Anterior cingulate cortex (tissue), 58 donors: Measurements from ENCODE around the gene BCOR.

Experiments
- DNase-seq, 58 donors: peaks; one replicate each; lab custom pipeline; 2025; lab: John Stamatoyannopoulos, UW

The BCOR gene

DNA sequence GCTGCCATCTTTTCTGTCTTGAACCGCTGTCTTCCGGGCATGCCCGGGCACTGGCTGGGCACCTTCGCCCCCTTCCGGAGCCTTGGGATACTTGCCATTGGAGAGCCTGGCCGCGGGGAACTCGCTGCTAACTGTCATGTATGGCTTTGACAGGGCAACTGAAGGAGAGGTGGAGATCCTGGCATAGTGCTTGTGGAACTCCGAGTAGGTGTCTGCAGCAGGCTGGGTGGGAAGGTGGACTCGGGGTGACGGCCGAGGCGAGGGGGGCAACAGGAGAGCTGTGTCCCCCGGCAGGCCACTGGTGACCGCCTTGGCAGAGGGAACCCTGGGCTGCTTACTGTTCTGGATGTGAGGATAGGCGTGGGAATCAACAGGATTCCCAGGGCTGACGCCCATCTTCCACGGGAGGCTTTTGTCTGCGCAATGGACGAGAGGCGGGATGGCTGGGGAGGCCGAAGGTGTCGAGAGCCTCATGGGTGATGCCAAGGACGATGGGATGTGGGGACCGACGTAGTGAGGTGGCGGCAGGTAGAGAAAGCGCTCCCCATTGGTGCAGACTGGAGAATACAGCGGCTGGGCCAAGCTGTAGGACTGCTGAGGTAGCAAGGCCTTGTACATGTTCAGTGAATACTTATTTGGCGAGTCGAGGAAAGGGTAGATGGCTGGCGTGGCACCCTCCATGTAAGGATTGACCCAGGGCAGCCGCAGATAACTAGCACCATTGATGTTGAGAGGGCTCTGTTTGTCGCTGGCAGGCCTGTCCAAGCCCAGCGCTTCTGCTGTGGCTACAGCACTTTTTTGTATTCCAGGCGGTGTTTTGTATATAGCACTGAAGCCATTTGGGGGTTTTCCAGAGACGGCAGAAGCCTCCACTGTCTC is 23.4 kb downstream of the BCOR start:
- DNase-seq: no peak

GRCh38 chrX:40073439-40074054 is 24.2 kb downstream of the BCOR start:
- DNase-seq: no peak

GRCh38 chrX:40072246-40072645 is 25.5 kb downstream of the BCOR start:
- DNase-seq: no peak

DNA sequence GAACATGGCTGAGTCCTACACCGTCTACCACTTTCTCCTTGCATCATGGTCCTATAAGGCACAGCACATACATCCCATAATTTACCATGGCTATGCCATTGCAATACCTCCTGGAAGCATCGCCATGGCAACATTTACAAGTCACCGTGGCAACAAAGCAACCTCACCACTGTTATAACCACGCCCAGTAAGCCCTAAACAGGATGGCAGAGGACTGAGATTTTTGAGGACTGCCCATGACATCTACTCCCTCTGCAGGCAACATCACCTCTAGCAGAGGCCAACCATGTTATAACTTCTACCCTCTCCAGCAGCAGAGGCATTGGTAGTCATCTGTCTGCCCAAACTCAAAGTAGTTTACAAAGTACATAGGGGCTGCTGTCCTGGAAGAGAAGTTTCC is 29.7 kb downstream of the BCOR start:
- no peak for DNase-seq

DNA sequence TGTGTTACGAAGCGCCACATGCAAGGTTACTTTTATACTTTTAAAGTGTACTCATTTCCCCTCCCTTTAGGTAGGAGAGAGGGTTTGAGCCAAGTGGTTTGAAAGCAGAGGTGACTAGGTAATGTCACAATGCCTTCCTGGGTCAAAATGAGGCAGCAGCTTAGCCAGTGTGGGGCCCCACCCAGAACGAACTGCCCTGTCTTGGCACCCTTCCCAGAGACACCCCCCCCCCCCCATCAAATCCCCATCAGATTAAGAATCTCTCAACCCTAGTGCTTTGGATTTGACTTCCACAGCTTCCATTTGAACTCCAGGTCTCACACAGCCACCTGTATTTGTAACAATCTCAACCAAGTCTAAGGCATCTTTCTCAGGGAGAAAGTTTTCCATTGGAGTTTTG is 31.1 kb downstream of the BCOR start:
- no peak for DNase-seq

DNA sequence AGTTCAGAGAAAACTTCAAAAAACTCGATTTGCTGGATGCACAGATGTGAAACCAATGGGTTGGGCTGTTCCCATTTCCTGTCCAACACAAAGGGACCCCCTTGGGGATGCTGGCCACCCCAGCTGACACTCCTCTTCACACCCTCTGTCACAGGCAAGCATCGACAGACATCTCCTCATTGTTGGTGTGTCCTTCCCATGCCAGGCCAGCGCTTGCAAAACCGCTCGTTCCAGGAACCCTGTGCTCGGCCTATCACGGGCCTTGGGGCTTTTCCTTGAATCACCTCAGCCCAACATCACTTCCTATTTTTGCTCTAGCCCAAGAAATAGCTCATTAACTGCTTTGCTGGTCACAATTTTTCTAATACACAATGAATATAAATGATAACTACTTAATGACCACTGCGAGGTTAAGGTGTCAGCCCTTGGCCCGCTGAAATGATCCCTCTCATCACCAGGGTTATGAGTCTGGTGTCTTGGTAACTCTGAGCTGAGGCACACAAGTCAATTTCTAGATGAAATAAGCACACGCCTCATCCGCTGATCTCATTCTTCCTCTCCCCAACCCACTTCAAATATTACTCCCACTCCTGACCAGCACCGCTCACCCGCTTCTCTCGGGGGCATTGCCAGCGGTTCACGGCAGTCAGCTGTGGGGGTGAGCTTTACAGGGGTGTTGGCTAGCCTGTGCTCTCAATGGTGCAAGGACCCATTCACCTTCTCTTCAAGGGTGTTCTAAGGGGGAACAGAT is 32.3 kb downstream of the BCOR start:
- no peak for DNase-seq

GRCh38 chrX:40064055-40064597 is 33.6 kb downstream of the BCOR start:
- no peak for DNase-seq

GRCh38 chrX:40063555-40063954 is 34.2 kb downstream of the BCOR start:
- DNase-seq: no peak

DNA sequence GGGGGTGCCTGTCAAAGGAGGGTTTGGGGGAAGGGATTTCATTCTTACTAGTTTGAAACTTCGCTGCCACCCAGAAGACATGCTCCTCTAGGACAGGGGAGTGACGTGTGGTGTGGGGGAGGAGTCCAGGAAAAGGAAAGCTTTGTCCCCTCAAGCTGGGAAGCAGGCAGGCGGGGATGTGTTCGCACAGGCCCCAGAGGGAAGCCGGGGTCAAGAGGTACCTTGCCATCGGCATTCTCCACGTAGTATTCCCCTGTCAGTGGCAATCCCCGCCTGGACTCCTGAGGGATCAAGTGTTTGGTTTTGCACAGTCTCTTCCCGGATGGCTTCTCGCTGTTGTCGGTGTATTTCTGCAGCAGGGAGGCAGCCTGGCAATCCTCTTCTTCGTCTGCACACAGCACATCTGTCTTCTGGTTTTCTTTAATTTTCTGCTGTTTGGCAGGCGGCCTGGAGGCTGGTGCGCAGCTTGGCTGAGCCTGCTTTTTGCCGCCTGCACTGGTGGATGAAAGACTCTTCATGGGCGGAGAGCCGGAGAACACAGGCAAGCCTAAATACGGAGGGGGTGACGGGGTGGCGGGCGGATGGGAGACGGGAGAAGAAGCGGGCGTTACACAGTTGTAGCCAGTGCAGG is 35.1 kb downstream of the BCOR start:
- DNase-seq: peak in 47 of 58 donors; percentile 1 to 71 (median 16)

GRCh38 chrX:40061871-40062524 is 35.8 kb downstream of the BCOR start:
- DNase-seq: no peak

DNA sequence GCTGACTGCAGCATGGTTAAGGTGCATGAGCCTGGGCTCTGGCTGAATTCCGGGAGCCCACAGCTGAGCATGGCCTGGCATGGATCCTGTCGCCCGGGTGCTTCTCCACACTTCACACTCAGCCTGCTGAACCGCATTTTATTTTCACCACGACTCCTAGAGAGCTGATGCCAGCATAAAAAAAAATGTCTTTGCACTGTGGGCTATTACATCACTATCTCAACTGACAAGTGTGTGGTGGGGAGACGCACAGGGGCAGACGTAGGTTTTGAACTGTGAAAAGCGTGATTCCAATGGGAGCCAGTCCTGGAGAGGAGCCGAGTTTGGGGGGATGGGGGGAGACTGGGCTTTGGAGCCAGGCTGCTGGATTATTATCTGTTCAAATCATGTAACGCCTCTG is 36.8 kb downstream of the BCOR start:
- DNase-seq: no peak

DNA sequence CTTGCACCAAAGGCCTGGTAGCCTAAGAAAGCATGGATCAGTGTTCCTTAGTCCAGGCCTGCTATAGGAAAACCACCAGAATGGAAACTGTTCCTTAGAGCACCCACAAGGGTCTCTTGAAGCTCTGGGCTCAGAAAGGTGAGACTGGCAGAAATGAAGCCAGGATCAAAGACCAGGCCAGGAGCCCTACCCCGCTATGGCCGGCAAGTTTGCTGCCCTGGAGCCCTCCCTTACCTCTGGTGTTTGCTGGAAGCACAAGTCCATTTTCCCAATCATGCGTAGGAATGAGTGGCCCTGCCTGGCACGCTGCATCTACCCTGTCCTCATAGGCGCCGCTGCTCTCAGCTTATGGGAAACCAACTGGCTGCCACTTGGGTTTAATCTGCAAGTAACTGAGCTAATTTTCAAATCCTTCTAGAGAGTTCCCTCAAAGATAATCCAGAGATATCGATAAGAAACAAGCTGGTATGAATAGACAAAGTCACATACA is 37.4 kb downstream of the BCOR start:
- DNase-seq: no peak

GRCh38 chrX:40058719-40059118 is 39.0 kb downstream of the BCOR start:
- peak in 20 of 58 donors; percentile 1 to 26 (median 18) for DNase-seq

GRCh38 chrX:40057405-40057804 is 40.4 kb downstream of the BCOR start:
- DNase-seq: no peak

- DNase-seq: no peak
Observed at GRCh38 chrX:40056420-40056819, 41.3 kb downstream of the BCOR start.

DNA sequence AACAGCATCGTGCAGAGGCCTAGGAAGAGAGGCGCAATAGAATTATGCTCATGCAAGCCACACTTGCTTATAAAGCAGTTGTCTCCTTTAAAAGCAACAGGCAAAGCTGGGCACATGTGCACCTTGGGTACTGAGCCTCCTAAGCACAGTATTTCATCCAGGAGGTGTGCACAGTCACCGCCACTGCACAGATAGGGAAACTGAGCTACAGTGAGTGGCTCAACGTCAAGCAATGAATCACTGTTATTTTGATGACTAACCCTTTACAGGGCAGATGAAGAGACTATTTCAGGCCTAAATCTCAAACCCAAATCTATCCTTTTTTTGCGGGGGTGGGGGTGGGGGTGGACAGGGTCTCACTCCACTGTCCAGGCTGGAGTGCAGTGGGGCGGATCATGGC is 42.3 kb downstream of the BCOR start:
- DNase-seq: no peak

DNA sequence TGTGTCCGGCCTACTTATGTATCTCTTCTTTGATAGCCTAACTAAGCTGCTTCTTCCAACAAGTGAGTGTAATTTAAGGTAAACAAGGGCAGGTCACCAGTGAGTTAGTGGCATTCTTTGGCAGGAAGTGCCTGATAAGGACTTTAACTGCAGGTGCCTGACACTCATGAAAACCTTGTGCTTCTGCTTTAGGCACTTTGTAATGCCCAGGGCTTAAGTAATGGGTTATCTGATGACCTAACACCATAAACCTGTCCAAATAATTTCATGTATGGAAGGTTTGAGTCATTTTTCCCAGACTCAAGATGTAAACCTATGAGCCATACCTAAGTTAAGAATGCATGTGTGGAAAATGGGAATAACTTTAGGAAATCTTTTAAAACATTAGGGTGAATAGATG is 43.0 kb downstream of the BCOR start:
- DNase-seq: no peak

DNA sequence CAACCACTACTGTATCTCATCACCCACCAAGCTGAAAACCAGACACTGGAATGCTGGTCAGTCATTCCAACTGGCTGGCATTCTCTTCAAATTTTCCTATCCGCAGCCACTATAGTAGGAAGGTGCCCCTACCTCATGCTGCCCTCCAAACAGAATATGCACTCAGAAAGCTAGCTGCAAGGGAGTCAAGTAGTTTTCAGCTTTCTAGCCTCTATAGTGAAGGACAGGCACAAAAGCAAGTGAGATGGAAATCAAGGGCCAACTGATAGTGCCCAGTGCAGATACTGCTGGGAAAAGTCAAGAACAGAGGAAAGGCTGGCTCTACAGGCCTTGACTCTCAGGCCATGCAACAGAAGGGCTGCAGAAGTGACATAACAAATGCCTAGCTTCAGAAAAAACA is 47.2 kb downstream of the BCOR start:
- no peak for DNase-seq

DNA sequence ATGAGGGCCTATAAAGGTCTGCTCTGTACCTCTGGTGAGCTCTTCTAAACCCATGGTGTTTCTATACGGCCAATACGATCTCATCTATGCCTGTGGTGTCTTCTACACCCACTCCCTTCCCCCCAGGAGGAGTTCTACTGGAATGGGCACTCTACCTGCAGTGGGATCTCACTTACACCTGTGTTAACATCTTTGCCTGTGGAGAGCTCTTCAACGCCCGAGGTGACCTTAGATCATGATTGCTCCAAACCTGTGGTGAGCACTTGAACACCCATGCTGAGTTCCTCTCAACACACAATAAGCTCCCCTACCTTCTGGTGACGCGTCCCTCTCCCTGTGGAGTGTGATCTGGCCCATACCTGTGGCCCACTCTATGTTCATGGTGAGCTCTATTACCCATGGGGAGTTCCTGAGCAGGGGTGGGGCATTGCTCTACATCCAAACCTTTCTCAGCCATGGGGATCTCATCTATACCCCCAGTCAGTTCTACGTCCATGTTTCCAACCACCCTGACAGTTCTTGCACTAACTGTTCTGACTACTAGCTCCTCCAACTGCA is 48.6 kb downstream of the BCOR start:
- DNase-seq: no peak

GRCh38 chrX:40047485-40047884 is 50.3 kb downstream of the BCOR start:
- DNase-seq: no peak
